HAP-1 (cell line): Measurements from ENCODE around the gene NUDT6.
"Not testable (repeated sequence)": the region's sequence is repeated elsewhere in the genome, so short reads cannot be mapped to it uniquely, and the experiment has no call there.

Experiments used
- DNase-seq, 2 experiments: peaks; one replicate each; pipeline ENCODE4 v3.0.0-alpha.2; 2016 to 2020; ENCODE audit warnings: low spot score in 2 of 2
- H3K27me3 ChIP-seq: fragments of 250-450 bp; sonication (Bioruptor Pico); 2 replicates; pipeline ENCODE4 v1.5.1; 2020; ENCODE audit warnings: low read depth, mild to moderate bottlenecking, moderate library complexity
- H3K36me3 ChIP-seq: fragments of 250-450 bp; sonication (Bioruptor Pico); replicated peaks from 2 replicates; pipeline ENCODE4 v1.5.1; 2020; ENCODE audit warnings: mild to moderate bottlenecking
- H3K4me1 ChIP-seq: fragments of 250-450 bp; sonication (Bioruptor Pico); 2 replicates; pipeline ENCODE4 v1.5.1; 2020; ENCODE audit warnings: mild to moderate bottlenecking
- H3K4me3 ChIP-seq: fragments of 250-450 bp; sonication (Bioruptor Pico); 2 replicates; pipeline ENCODE4 v1.5.1; 2020; ENCODE audit warnings: mild to moderate bottlenecking, moderate library complexity
- H3K9me3 ChIP-seq: fragments of 250-450 bp; sonication (Bioruptor Pico); 2 replicates; pipeline ENCODE4 v1.5.1; 2020; ENCODE audit warnings: mild to moderate bottlenecking, moderate library complexity
- in situ Hi-C: fragments of 300-500 bp; cut with MboI; formaldehyde crosslinking; loops from 3 replicates; pipeline ENCODE4 v1.14.3; 2020; ENCODE audit warnings: low sequenced_read_pairs, inconsistent platforms, mixed read lengths

Gene NUDT6

GRCh38 chr4:122882857-122883735 is 39.3 kb downstream of the NUDT6 start:
- H3K4me1 ChIP-seq: no peaks in the 10 kb centered on the region
- peaks cover 2% of the 10 kb centered on the region for H3K9me3 ChIP-seq
- no peak for DNase-seq
- in situ Hi-C loops: no loop called here
- H3K36me3 ChIP-seq: peaks cover 60% of the 10 kb centered on the region
- no peak overlapping the region for H3K4me3 ChIP-seq
- no peaks in the 10 kb centered on the region for H3K27me3 ChIP-seq

DNA sequence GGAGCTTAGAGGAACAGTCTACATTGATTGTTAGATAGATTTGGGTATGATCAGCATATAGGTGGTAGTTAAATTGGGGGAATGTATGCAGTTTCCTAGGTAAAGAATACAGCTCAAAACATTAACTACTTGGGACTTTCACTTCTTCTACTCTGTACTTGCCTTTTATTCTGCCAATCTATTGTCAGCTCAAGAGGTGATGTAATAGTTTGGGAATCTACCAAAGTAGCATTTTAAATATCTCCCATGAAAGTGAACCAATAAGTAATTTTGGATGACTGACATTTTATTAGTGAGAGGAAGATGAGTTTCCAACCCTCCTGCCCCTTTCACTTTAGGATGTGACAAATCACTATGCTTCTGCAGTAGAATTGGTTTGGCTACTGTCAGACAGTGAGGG is 43.4 kb downstream of the NUDT6 start:
- in situ Hi-C loops: no loop called here
- Histone ChIP-seq H3K4me3 (no peak overlapping the region), H3K4me1 (no peaks in the 10 kb centered on the region), H3K27me3 (no peaks in the 10 kb centered on the region), H3K9me3 (peaks cover 2% of the 10 kb centered on the region), H3K36me3 (peaks cover 43% of the 10 kb centered on the region)
- DNase-seq: no peak

GRCh38 chr4:122876456-122876855 is 45.9 kb downstream of the NUDT6 start:
- Histone ChIP-seq H3K27me3 (no peaks in the 10 kb centered on the region), H3K4me1 (no peaks in the 10 kb centered on the region), H3K36me3 (peaks cover 30% of the 10 kb centered on the region), H3K9me3 (peaks cover 2% of the 10 kb centered on the region), H3K4me3 (no peak overlapping the region)
- in situ Hi-C loops: no loop called here
- no peak for DNase-seq

- H3K4me1 ChIP-seq: no peaks in the 10 kb centered on the region
- H3K9me3 ChIP-seq: peaks cover 5% of the 10 kb centered on the region
- H3K36me3 ChIP-seq: peaks cover 25% of the 10 kb centered on the region
- H3K27me3 ChIP-seq: no peaks in the 10 kb centered on the region
- in situ Hi-C loops: no loop called here
- no peak overlapping the region for H3K4me3 ChIP-seq
- DNase-seq: no peak
Measured at GRCh38 chr4:122875949-122876348, 46.4 kb downstream of the NUDT6 start.

DNA sequence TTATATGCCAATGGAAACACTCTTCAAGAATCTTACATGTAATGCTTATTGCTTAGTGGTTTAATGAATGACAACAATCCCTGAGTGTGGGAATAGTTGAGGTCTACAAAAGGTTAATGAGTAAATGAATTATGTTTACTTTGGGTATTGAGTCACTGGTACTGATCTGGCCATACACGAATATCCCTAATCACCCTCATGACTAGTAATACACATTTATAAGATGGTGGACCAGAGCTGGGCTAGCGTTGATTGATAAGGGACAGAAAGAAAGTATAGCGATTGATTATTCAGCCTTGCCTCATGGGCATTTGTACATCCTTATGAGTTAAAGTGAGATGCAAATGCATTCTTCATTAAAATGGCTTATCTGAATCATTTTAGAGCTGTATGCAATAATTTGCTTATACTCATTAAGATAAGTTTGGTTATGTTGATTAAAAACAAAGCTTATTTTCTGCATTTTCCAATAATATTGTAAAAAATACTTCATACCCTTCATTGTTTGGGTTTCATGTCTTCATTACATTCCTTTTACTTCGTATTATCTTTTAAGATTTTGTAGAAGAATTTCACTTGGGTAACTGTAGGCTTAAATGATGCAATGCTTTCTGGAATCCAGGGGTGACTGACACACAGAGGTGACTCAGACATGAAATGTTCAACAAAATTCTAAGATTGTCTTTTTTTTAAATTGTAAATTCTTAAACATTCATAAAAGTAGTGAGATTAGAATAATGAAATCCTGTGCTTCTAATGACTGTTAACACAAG is 48.4 kb downstream of the NUDT6 start:
- no peaks in the 10 kb centered on the region for H3K4me1 ChIP-seq

DNA sequence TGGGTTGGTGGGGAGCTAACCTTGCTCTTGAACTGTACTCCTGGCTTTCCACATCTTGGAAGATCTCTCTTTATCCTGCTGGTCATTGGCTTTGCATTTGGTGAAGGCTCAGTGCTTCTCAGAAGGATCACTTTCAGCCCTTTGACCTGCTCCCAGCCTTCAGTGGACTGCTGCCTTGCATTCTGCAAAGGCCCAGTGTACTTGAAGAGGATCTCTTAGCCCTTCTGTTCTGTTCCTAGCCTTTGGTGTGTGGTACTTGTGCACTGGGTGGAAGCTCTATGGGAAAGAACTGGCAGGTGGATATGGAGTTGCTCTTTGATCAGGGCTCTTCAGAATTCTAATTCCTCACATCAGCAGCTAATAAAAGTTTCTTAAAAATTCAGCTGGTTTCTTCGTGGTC is 49.3 kb downstream of the NUDT6 start:
- in situ Hi-C loops: no loop called here
- no peaks in the 10 kb centered on the region for H3K27me3 ChIP-seq
- peaks cover 4% of the 10 kb centered on the region for H3K36me3 ChIP-seq
- no peak for DNase-seq
- H3K4me3 ChIP-seq: no peak overlapping the region
- 0 out of 2 replicates have a peak, but pooled peaks cover 6% of the 10 kb centered on the region for H3K9me3 ChIP-seq
- no peaks in the 10 kb centered on the region for H3K4me1 ChIP-seq

More for the DNA sequence above, 48.4 kb downstream of the NUDT6 start:
- in situ Hi-C loops: no loop called here
- H3K9me3 ChIP-seq: peaks cover 4% of the 10 kb centered on the region; the same call in 1 of the 2 replicates
- no peak overlapping the region for H3K4me3 ChIP-seq
- no peak for DNase-seq
- H3K36me3 ChIP-seq: peaks cover 8% of the 10 kb centered on the region
- no peaks in the 10 kb centered on the region for H3K27me3 ChIP-seq

GRCh38 chr4:122868235-122868634 is 54.2 kb downstream of the NUDT6 start:
- H3K36me3 ChIP-seq, H3K4me1 ChIP-seq, H3K4me3 ChIP-seq, in situ Hi-C loops, H3K9me3 ChIP-seq, DNase-seq, H3K27me3 ChIP-seq: not testable (repeated sequence)

DNA sequence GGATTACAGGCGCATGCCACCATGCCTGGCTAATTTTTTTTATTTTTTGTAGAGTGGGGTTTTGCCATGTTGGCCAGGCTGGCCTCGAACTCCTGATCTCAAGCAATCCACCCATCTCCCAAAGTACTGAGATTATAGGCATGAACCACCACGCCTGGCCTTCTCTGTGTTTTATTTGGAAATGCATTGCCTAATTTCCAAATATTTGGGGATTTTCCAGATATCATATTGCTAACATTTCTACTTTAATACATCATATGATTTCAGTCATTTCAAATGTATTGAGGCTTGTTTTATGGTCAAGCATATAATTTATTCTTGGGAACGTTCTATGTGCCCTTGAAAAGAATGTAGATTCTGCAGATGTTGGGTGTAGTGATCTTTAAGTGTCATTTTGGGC is 57.0 kb downstream of the NUDT6 start:
- Histone ChIP-seq H3K4me3 (no peak overlapping the region), H3K9me3 (0 out of 2 replicates have a peak, but pooled peaks cover 3% of the 10 kb centered on the region), H3K4me1 (no peaks in the 10 kb centered on the region), H3K36me3 (no peaks in the 10 kb centered on the region), H3K27me3 (no peaks in the 10 kb centered on the region)
- in situ Hi-C loops: no loop called here
- no peak for DNase-seq

DNA sequence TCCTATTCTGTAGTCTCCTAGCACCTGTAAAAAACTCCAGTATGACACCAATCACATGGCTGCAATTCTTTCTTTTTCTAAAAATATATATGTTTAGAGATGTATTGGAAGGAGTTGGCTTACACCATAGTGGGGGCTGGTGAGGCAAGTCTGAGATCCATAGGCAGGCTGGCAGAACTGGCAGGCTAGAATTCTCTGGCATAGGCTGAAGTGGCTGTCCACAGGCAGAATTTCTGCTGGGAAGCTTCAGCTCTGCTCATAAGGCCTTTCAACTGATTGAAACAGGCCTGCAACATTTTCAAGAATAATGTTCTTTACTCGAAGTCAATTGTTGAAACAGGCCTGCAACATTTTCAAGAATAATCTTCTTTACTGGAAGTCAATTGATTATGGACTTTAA is 58.8 kb downstream of the NUDT6 start:
- no peaks in the 10 kb centered on the region for H3K9me3 ChIP-seq
- H3K27me3 ChIP-seq: no peaks in the 10 kb centered on the region
- no peak for DNase-seq
- H3K36me3 ChIP-seq: no peaks in the 10 kb centered on the region
- no peaks in the 10 kb centered on the region for H3K4me1 ChIP-seq
- H3K4me3 ChIP-seq: no peak overlapping the region
- in situ Hi-C loops: no loop called here

DNA sequence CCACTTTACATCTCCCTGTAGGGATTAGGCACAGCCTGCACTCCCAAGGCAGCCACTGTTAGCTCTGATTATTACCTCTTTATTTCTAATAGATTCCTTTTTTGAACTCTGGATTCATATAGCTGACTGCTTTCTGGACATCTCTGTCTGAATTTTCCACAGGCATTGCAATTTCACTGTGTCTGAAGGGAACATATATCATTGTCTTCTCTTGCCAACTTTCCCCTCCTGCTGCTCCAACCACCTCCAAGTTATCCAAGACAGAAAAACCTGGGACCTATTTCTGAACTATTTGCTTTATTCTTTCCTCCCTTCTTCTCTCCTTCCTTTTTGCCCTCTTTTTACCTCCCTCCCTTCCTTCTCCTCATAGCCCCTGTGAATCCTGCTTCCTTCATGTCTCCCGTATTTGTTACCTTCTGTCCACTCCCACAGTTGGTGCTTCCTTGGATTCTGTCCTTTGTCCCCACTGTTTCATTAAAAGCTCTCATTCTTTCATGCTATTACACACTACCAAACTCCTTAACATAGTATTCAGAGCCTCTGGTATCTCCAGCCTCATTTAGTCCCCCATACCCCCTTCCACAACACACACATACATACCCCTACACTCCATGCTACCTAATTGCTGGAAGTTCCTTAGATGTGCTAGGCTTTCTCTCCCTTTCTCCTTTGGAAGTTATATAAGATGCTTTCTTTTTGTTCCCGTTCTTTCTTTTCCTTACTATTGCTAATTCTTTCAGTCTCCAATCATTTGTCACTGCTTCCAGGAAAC is 61.0 kb downstream of the NUDT6 start:
- Histone ChIP-seq H3K4me1 (no peaks in the 10 kb centered on the region; the same call in 1 of the 2 replicates), H3K27me3 (no peaks in the 10 kb centered on the region), H3K9me3 (no peaks in the 10 kb centered on the region), H3K36me3 (no peaks in the 10 kb centered on the region), H3K4me3 (no peak overlapping the region)
- no peak for DNase-seq
- in situ Hi-C loops: no loop called here

DNA sequence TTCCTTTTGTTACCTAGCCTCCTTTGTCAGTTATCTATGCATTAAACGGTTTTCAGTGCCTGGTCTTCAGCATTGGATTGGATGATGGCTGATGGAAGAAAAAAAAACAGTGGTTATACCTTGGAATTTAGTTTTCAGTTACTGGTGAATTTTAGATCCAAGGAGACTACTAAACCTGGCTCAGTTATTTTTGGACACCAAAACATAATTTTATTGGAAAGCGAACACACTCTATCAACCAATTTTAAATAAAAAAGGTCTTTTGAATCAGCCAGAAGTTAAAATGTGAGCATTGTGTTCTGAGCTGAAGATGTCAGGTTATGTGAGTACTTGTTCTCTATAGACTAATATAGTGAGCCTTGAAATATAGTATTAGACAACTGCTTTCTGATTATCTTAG is 63.7 kb downstream of the NUDT6 start:
- Histone ChIP-seq H3K27me3 (no peaks in the 10 kb centered on the region), H3K4me3 (no peak overlapping the region), H3K9me3 (no peaks in the 10 kb centered on the region), H3K36me3 (no peaks in the 10 kb centered on the region), H3K4me1 (no peaks in the 10 kb centered on the region; the same call in 1 of the 2 replicates)
- in situ Hi-C loops: no loop called here
- DNase-seq: no peak

DNA sequence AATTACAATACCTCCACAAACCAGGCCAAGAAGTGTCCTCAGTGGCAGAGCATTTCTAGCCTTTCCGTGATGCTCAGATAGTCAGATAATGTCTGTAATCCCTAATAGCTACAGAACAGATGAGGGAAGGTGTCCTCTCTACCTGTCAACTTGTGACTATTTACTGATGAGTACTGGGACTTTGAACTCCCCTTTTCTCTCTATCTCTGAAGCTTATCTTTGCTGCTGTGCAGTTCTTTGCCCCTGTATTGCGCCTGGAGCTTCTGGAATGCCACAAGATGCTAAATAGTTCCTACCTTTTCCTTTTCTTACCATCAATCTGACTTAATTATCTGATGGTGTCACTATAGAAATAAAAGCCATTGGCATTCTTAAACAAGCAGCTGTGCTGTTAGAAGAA is 65.2 kb downstream of the NUDT6 start:
- DNase-seq: no peak
- H3K9me3 ChIP-seq: no peaks in the 10 kb centered on the region
- in situ Hi-C loops: no loop called here
- H3K36me3 ChIP-seq: no peaks in the 10 kb centered on the region; the same call in 1 of the 2 replicates
- no peak overlapping the region for H3K4me3 ChIP-seq
- no peaks in the 10 kb centered on the region for H3K27me3 ChIP-seq
- H3K4me1 ChIP-seq: no peaks in the 10 kb centered on the region; the same call in 1 of the 2 replicates

DNA sequence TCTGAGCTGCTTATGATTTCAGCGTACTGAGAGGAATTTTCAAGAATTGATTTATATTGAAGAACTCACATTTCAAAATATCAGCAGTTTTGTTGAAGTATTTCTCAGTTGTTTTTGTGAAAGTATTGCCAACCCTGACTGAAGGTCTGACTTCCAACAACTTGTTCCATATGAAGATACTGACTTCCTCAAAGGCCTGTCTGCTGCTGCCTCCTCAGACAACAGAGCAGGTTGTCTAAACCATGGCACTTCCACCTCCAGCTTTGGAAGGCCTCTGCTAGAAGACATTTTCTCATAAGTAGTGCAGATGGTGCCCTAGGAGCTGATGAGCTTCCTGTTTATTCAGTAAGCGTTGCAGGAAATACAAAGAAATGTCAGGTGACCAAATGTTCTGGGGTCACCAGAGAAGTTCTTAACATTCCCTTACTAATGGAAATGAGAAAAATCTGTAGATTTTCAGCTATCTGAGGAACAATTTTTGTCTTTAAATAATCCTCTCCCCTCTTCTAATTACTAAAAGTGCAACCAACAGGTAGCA is 67.0 kb downstream of the NUDT6 start:
- no peaks in the 10 kb centered on the region; the same call in 1 of the 2 replicates for H3K4me1 ChIP-seq

More for the DNA sequence above, 67.0 kb downstream of the NUDT6 start:
- no peak for DNase-seq
- in situ Hi-C loops: no loop called here
- H3K27me3 ChIP-seq: no peaks in the 10 kb centered on the region
- no peaks in the 10 kb centered on the region for H3K9me3 ChIP-seq
- no peak overlapping the region for H3K4me3 ChIP-seq
- no peaks in the 10 kb centered on the region; the same call in 1 of the 2 replicates for H3K36me3 ChIP-seq
